Adrenal gland (tissue), 12 donors: ENCODE results near the gene INMT. TPM values are rescaled to one million over a fixed set of nuclear protein-coding genes. Genes with fewer than 3 reads are reported as not detected.

Experiments
- DNase-seq, 7 donors: peaks; one replicate each; pipeline ENCODE4 v3.0.0-alpha.2; 2019 to 2020
- H3K27ac ChIP-seq, 5 donors: fragments of 200-600 bp; sonication (generic) in 4 of 5; 1 replicate in 3 of 5; 2 replicates in 2 of 5; pipeline versions ENCODE4 v1.5.1 to v1.8.0; 2016 to 2020; ENCODE audit warnings: mild to moderate bottlenecking in 1 of 5
- H3K27me3 ChIP-seq: fragments of 200-600 bp; 2 replicates; pipeline ENCODE4 v1.8.0; 2021
- H3K36me3 ChIP-seq, 2 donors: fragments of 200-600 bp; replicated peaks in 1 of 2; 1 replicate in 1 of 2; 2 replicates in 1 of 2; pipeline versions ENCODE4 v1.5.1 to v1.8.0; 2018 to 2022
- H3K4me1 ChIP-seq, 2 donors: fragments of 200-600 bp; replicated peaks in 1 of 2; 1 replicate in 1 of 2; 2 replicates in 1 of 2; pipeline versions ENCODE4 v1.5.1 to v1.8.0; 2018 to 2021
- H3K4me3 ChIP-seq, 4 donors: fragments of 200-600 bp; sonication (generic) in 3 of 4; one replicate each; pipeline ENCODE4 v1.5.1; 2016 to 2018
- H3K9me3 ChIP-seq, 3 donors: fragments of 200-600 bp; sonication (generic) in 1 of 3; replicated peaks in 1 of 3; 1 replicate in 2 of 3; 2 replicates in 1 of 3; pipeline versions ENCODE4 v1.5.1 to v1.8.0; 2016 to 2021
- POLR2A ChIP-seq, 2 donors: fragments of 450-650 bp; IDR thresholded peaks; one replicate each; pipeline ENCODE4 v1.6.1; 2017; ENCODE audit warnings: antibody characterized with exemption in 2 of 2, mild to moderate bottlenecking in 2 of 2, moderate library complexity in 1 of 2
- WGBS, 4 donors: extraction: QIAGEN DNeasy Blood & Tissue Kit in 2 of 4; methylation state at CpG; one replicate each; pipeline versions ENCODE4 v1.1.5 to v1.1.7; 2013 to 2017; 5-methylcytosine and 5-hydroxymethylcytosine counted together
- intact Hi-C, 2 donors: fragments of 100-400 bp; cut with DNase I; formaldehyde crosslinking; loops; one replicate each; pipeline versions ENCODE4 v1.14.1 to v1.15.0; 2022 to 2023
- polyA plus RNA-seq, 3 donors: library from polyadenylated mRNA; stranded (reverse); fragments of 200-250 nt in 2 of 3; fragments of 350-450 nt in 1 of 3; fragmentation: Illumina TruSeq in 1 of 3; extraction: RNeasy Lipid Tissue Mini Kit (QIAGEN cat#74804) in 1 of 3; gene quantifications; one replicate each; pipeline ENCODE4 v1.2.3, GENCODE V29; 2013 to 2014
- total RNA-seq, 9 donors: library from RNA; depleted of rRNA in 4 of 9; stranded (reverse); fragments of >200 nt in 4 of 9; fragments of 120-200 nt in 1 of 9; fragmentation: NEBNext Ultra II Directional in 1 of 9; extraction: Animal tissue kit (Norgen Biotek cat#: 25700) in 1 of 9; gene quantifications; one replicate each; pipeline versions ENCODE4 v1.1.0 to v1.2.4, GENCODE V29; 2013 to 2023
- TF ChIP-seq, protein P1 (sequence below), 6 experiments: fragments of 450-650 bp in 4 of 6; fragments of 200-600 bp in 2 of 6; sonication (generic) in 1 of 6; IDR thresholded peaks; 1 replicate in 5 of 6; 2 replicates in 1 of 6; pipeline versions ENCODE4 v1.5.1 to v1.8.0; 2016 to 2021; ENCODE audit warnings: antibody characterized with exemption in 6 of 6, mild to moderate bottlenecking in 2 of 6, moderate library complexity in 1 of 6
- donor health status: healthy with polysubstance abuse.
- donor health status: Bipolar disorder and iron deficiency.
- donor health status: DM: yes; HTN: yes; CAD: no.
- donor health status: DM: no; HTN: no; CAD: no.
- donor health status: DM: no; HTN: no; CAD: no.
- donor health status: DM: yes; HTN: yes; CAD: no.

Gene INMT
- total and polyA plus RNA-seq, 12 donors: 12.2 to 392 (median 157) TPM

- Histone ChIP-seq H3K27ac (no peak overlapping the region), H3K9me3 (no peaks in the 10 kb centered on the region), H3K27me3 (no peaks in the 10 kb centered on the region), H3K4me3 (no peak overlapping the region), H3K36me3 (no peaks in the 10 kb centered on the region), H3K4me1 (no peaks in the 10 kb centered on the region)
- DNase-seq: no peak
- intact Hi-C loops: no loop called here
- 82 to 90% (median 87%) methylated on average over 12 to 13 of the region's 13 CpGs for WGBS, 4 donors
- TF ChIP-seq, protein P1, sequence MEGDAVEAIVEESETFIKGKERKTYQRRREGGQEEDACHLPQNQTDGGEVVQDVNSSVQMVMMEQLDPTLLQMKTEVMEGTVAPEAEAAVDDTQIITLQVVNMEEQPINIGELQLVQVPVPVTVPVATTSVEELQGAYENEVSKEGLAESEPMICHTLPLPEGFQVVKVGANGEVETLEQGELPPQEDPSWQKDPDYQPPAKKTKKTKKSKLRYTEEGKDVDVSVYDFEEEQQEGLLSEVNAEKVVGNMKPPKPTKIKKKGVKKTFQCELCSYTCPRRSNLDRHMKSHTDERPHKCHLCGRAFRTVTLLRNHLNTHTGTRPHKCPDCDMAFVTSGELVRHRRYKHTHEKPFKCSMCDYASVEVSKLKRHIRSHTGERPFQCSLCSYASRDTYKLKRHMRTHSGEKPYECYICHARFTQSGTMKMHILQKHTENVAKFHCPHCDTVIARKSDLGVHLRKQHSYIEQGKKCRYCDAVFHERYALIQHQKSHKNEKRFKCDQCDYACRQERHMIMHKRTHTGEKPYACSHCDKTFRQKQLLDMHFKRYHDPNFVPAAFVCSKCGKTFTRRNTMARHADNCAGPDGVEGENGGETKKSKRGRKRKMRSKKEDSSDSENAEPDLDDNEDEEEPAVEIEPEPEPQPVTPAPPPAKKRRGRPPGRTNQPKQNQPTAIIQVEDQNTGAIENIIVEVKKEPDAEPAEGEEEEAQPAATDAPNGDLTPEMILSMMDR (IDR thresholded peaks at IDR 0.05): no peak
- TF ChIP-seq POLR2A (IDR thresholded peaks at IDR 0.05): no peak
Measured at GRCh38 chr7:30705596-30705995, 46.3 kb upstream of the INMT start.

DNA sequence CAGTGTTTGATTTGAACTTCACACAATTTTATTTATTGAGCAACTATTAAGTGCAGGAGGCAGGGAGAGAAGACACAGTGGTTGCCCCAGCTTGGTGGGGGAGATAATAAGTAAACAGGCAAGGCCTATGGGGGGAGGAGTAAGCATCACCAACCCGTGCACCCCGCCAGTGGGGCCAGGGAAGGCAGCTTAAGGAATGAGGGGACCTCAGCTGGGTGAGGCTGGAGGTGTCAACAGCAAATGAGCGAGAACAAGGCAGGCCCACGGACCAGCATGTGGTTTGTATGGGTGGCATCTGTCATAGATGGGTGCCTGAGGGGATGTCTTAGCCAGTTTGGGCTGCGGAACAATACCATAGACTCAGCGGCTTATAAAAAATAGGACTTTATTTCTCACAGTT, 45.6 kb upstream of the INMT start:
- WGBS, 4 donors: 87 to 95% (median 93%) methylated on average over 6 of the region's 6 CpGs

DNA sequence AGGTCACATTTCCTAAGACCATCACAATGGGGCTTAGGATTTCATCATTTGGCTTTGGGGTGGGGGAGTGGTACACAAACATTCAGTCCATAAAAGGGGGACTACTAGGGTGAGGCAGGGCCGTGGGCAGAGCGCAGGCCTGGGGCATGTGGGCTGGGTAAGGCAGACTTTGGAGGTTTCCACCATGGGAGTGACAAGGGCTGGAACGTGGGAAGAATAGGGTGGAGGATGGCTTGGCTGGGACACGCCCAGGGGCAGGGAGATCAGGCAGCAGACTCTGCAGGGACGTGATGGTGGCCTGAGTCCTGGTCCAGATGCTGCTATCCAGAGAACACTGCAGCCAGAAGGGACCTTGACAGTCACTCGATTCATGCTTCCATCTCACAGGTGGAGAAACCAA, 45.0 kb upstream of the INMT start:
- 85 to 87% (median 86%) methylated on average over 6 of the region's 6 CpGs for WGBS, 4 donors
- Histone ChIP-seq H3K27ac (no peak overlapping the region), H3K36me3 (no peaks in the 10 kb centered on the region)

More for the DNA sequence above, 45.6 kb upstream of the INMT start:
- Histone ChIP-seq H3K4me1 (no peaks in the 10 kb centered on the region), H3K27ac (no peak overlapping the region), H3K9me3 (no peaks in the 10 kb centered on the region), H3K36me3 (no peaks in the 10 kb centered on the region), H3K27me3 (no peaks in the 10 kb centered on the region), H3K4me3 (no peak overlapping the region)
- DNase-seq: no peak
- no peak for TF ChIP-seq POLR2A (IDR thresholded peaks at IDR 0.05)
- TF ChIP-seq, protein P1 (IDR thresholded peaks at IDR 0.05): no peak
- intact Hi-C loops: no loop called here

DNA sequence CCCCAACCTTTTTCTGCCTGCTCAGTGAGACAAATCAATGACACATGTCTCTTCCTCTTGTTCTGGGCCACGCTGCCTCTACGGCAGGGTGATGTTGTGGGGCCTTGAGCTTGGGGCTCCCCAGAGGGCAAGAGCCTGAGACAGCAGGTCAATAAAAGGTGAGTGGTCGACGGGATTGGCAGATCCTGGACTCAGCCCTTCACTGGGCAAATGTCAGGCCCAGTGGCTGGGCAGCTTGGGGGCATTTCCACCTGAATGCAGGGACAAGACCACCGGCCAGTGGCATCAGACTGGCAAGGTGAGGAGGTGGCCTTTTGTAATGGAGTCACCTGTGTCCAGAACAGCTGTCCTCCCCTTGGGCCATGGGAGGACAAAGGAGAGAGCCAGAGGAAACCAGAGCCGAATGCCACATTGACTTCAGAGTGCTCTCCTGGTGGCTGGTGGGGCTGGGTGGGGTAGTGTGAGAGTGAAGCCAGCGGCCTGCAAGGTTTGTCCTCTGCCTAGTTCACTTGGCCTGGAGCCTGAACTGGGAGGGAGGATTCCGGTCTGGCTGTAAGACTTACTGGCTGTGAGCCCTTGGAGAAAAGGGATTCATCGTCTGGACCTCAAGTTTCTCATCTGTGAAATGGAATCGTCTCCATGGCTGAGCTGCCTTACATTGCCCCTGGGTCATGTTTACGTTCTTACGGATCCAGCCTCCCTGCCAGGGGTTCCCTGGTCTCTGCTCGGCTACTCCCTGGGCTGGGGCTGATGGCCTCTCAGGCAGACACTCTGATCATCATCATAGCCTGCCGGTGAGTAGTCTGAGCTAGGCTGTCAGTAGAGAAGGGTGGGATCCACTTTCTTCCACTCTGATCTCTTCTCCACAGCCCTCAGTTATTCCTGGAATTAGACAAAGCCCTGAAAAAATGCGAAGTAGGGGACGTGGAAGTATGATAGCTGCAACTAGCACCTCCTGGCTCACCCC, 44.3 kb upstream of the INMT start:
- H3K27me3 ChIP-seq: no peaks in the 10 kb centered on the region
- 72 to 80% (median 75%) methylated on average over 9 to 16 of the region's 16 CpGs for WGBS, 4 donors
- H3K36me3 ChIP-seq: no peaks in the 10 kb centered on the region
- no peak overlapping the region for H3K27ac ChIP-seq
- no peak overlapping the region for H3K4me3 ChIP-seq
- intact Hi-C loops: no loop called here
- TF ChIP-seq, protein P1 (IDR thresholded peaks at IDR 0.05): no peak
- TF ChIP-seq POLR2A (IDR thresholded peaks at IDR 0.05): no peak
- H3K4me1 ChIP-seq: no peaks in the 10 kb centered on the region
- DNase-seq: peak in 3 of 7 donors; percentile 13 to 32 (median 18)
- H3K9me3 ChIP-seq: no peaks in the 10 kb centered on the region

More for the DNA sequence above, 45.0 kb upstream of the INMT start:
- no peak for DNase-seq
- Histone ChIP-seq H3K4me3 (no peak overlapping the region), H3K4me1 (no peaks in the 10 kb centered on the region), H3K27me3 (no peaks in the 10 kb centered on the region), H3K9me3 (no peaks in the 10 kb centered on the region)
- TF ChIP-seq, protein P1 (IDR thresholded peaks at IDR 0.05): no peak
- no peak for TF ChIP-seq POLR2A (IDR thresholded peaks at IDR 0.05)
- intact Hi-C loops: no loop called here
